ENCODE measurements around the gene CDC14B. TPM values are rescaled to one million over a fixed set of nuclear protein-coding genes. Genes with fewer than 3 reads are reported as not detected.

Gene CDC14B
- total RNA-seq, 3 donors from 2014 or later = 14.2 to 21.2 (median 16.2) TPM

DNA sequence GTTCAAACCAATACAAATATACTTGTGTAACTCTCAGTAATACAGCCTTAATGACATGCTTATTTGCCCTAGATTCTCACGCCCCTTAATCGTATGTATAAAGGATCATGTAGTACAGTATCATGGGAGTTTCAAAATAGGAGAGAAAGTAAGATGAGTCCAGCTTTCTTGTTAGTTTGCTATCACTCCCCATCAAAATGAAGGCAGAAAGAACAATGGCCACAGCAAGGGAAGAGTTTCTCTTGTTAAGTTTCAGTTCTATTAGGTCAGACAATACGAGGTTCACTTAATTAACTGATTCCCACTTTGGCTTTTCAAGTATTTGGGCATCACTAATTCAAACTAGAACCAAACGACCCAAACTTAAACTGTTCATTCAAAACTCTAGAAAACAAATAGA lies 55.4 kb downstream of the CDC14B start:
- DNase-seq (no peak), ATAC-seq (no peak)
- Histone ChIP-seq H3K36me3 (ENCODE audit: low read depth) (no peaks in the 10 kb centered on the region), H3K4me3 (no peak overlapping the region), H3K4me1 (ENCODE audit: low read depth) (peaks cover 25% of the 10 kb centered on the region), H3K9me3 (no peaks in the 10 kb centered on the region)
- TF ChIP-seq, protein P1, sequence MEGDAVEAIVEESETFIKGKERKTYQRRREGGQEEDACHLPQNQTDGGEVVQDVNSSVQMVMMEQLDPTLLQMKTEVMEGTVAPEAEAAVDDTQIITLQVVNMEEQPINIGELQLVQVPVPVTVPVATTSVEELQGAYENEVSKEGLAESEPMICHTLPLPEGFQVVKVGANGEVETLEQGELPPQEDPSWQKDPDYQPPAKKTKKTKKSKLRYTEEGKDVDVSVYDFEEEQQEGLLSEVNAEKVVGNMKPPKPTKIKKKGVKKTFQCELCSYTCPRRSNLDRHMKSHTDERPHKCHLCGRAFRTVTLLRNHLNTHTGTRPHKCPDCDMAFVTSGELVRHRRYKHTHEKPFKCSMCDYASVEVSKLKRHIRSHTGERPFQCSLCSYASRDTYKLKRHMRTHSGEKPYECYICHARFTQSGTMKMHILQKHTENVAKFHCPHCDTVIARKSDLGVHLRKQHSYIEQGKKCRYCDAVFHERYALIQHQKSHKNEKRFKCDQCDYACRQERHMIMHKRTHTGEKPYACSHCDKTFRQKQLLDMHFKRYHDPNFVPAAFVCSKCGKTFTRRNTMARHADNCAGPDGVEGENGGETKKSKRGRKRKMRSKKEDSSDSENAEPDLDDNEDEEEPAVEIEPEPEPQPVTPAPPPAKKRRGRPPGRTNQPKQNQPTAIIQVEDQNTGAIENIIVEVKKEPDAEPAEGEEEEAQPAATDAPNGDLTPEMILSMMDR (IDR thresholded peaks at IDR 0.05) = no peak
- intact Hi-C loops (cut with DNase I, micrococcal nuclease) = no loop called here

DNA sequence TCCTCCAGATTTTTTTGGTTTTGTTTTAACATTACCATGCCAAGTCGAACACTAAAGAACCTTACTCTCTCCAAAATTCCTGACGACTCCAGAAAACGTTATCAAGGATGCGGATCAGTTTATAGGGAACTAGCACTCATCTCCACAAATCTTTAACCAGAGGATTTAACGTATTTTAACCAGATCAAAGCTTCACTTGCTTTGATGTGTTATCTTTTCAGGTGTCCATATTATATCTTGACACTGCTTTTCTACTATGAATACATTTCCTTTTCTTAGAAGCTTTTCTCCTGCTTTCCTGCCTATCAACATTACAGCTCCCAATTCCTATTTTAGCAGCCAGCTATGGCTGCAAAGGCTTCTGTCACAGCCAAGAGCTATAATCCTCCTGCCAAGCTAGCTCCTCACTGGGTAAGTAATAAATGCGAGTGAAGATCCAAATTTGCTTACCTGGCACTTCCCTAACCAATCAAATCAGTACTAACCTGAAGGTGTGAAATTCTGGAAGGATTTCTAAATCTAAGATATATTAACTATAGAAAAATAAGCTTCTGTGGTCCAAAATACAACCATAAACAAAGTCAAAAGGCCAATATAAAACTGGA lies 60.2 kb downstream of the CDC14B start:
- Histone ChIP-seq H3K4me3 (no peak overlapping the region), H3K9me3 (no peaks in the 10 kb centered on the region), H3K4me1 (ENCODE audit: low read depth) (peaks cover 8% of the 10 kb centered on the region), H3K36me3 (ENCODE audit: low read depth) (no peaks in the 10 kb centered on the region)
- TF ChIP-seq, protein P1 (IDR thresholded peaks at IDR 0.05) = no peak
- no peak for DNase-seq
- ATAC-seq = peak; percentile 20
- intact Hi-C loops (cut with DNase I, micrococcal nuclease) = no loop called here

DNA sequence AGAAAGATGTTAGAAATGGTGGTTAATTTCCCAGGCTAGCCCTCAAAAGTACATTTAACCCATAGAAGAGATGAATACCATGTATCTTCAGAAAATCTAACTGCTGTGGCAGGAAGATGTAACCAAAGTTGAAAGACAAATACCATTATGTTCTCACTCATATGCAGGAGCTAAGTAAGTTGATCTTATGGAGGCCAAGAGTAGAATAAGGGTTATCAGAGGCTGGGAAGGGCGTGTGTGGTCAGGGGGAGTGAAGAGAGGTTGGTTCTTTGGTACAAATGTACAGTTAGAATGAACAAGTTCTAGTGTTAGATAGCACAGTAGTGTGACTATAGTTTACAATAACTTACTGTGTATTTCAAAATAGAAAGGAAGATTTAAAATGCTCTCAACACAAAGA lies 61.7 kb downstream of the CDC14B start:
- H3K9me3 ChIP-seq = no peaks in the 10 kb centered on the region
- no peak for DNase-seq
- H3K4me3 ChIP-seq = no peak overlapping the region
- H3K4me1 ChIP-seq (ENCODE audit: low read depth) = no peaks in the 10 kb centered on the region
- no peak for ATAC-seq
- no peaks in the 10 kb centered on the region for H3K36me3 ChIP-seq (ENCODE audit: low read depth)
- TF ChIP-seq, protein P1 (IDR thresholded peaks at IDR 0.05) = no peak
- intact Hi-C loops (cut with DNase I, micrococcal nuclease) = no loop called here

DNA sequence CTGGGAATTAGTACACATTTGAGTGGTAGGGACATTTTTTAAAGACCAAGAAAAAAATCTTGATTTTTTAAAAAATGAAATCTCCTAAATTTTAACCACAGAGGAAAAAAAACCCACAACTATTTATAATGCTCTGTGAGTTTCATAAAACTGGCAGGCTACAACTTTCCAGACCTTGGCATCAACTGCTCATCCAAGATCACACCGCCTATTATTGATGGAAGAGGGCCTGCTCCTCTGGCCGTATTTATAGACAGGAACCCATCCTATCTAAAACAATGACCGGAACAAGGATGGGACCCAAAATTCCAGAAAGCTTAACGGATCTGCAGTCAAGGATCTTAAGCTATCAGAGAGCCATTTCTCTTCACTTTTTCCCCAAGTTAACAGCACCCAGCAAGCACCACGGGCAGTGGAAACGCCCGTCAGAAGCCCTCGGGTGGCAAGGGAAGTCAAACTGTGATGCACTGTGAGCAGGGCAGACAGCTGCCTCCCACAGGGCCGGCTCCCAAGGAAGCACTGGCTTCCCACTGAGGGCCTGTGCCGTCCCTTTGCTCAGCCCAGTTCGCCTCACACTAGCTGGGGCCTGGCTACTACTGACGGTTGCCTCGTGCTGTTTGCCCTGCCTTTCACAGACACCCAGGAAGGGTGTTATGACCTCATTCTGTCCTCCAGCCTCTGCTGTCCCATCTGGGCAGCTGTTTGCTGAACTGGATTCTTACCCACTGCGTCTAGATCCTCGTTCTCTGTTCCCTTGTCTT lies 62.8 kb downstream of the CDC14B start:
- Histone ChIP-seq H3K9me3 (no peaks in the 10 kb centered on the region), H3K36me3 (ENCODE audit: low read depth) (no peaks in the 10 kb centered on the region), H3K4me1 (ENCODE audit: low read depth) (no peaks in the 10 kb centered on the region), H3K4me3 (no peak overlapping the region)
- intact Hi-C loops (cut with DNase I, micrococcal nuclease) = no loop called here
- ATAC-seq = no peak
- TF ChIP-seq, protein P1 (IDR thresholded peaks at IDR 0.05) = no peak
- no peak for DNase-seq

DNA sequence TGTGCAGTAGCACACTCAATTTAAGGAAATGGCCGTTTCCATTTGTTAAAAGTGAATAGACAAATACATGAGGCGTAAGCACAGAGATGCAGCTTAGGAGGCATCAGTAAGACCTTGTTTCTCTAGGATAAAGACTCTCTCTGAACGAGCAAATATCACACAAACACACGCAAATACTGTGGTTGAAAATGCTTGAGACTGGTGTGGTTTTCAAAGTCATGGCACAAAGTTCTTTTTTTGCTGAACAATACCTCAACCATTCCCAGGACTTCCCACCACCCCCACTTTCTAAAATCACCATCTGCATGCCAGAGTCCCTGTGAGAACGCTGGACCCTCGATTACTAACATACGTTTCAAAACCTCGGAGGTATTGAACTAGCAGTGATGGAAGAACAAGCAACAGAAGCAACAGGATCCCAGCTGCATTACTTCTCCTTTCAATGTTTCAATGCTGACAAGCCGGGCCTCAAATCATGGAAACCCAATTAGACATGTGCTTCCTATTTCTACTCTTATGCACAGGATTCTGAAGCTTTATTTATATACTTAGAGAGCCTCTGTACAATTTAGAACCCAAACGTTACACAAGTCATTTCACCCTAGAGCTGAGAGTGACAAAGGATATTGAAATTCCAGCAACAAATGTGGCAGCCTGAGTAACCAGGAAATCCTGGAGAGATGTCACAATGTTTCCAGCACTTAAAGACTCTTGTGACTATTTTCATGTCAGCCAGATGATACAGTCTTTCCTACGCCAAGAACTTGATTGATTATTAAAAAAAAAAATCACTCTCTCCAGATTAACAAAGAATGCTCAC lies 63.9 kb downstream of the CDC14B start:
- ATAC-seq = no peak
- H3K9me3 ChIP-seq = no peaks in the 10 kb centered on the region
- no peak overlapping the region for H3K4me3 ChIP-seq
- H3K36me3 ChIP-seq (ENCODE audit: low read depth) = no peaks in the 10 kb centered on the region
- no peaks in the 10 kb centered on the region for H3K4me1 ChIP-seq (ENCODE audit: low read depth)
- intact Hi-C loops (cut with DNase I, micrococcal nuclease) = no loop called here
- no peak for DNase-seq
- TF ChIP-seq, protein P1 (IDR thresholded peaks at IDR 0.05) = no peak
